ENCODE measurements around the gene MRC1. TPM values are rescaled to one million over a fixed set of nuclear protein-coding genes. Genes with fewer than 3 reads are reported as not detected.

MRC1 gene
- total and polyA plus RNA-seq, 2 of the 8 experiments (the other 6 are each of a cell fraction or from before 2014, with no cell fraction given) = 0.03 to 0.06 TPM

DNA sequence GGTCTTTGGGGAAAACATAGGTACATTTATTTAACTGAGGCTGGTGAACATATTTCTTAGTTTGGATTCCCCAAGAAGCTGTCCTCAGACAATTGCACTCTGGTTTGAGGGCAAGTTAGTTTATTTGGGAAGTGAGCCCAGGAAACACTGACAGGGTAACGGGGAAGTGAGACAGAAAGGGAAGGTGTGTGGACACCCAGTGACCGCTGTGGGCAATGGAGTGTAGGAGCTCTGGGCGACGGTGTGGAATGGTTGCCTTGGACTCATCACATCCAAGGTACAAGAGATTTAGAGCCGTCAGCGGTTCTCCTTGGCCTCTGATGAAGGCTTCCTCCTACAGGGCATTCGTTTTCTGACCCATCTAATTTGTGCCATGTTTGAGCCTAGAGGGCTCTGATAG, 7.1 kb downstream of the MRC1 start (continued):
- TF ChIP-seq RNF2 (IDR thresholded peaks at IDR 0.05; ENCODE audit: borderline replicate concordance, low read depth, low read length, missing control alignments, poor library complexity, severe bottlenecking) (no peak), GABPA (IDR thresholded peaks at IDR 0.05; ENCODE audit: borderline replicate concordance, insufficient read depth, low read length) (no peak)
